IMR-90 (cell line): ENCODE results near the gene RNF41. TPM values are rescaled to one million over a fixed set of nuclear protein-coding genes. Genes with fewer than 3 reads are reported as not detected.

Experiments
- ATAC-seq: fragments of 200-7000 bp; cut with Tn5 transposase; 2 replicates; pipeline ENCODE4 v1.9.1; 2020; ENCODE audit warnings: low read depth, mild to moderate bottlenecking, moderate library complexity
- BruUV-seq: library from RNA; stranded (reverse); fragments of 400-500 nt; replicated peaks from 2 replicates; lab custom pipeline; 2021; lab: Mats Ljungman, UMichigan
- CTCF ChIA-PET: fragments of 300-600 bp; formaldehyde crosslinking; extraction: SDS; loops from one replicate; lab custom pipeline; 2021; ENCODE audit warnings: antibody characterized with exemption; lab: Yijun Ruan, JAX
- POLR2A ChIA-PET: fragments of 300-600 bp; sonication (Branson Sonifier 250); formaldehyde crosslinking; loops from one replicate; lab custom pipeline; 2022; ENCODE audit warnings: antibody characterized with exemption; ENCODE audit not compliant: unreplicated experiment; lab: Charles Lee
- DNase-seq: peaks from one replicate; pipeline ENCODE4 v3.0.0; 2013
- H2AFZ ChIP-seq: replicated peaks from 2 replicates; pipeline ENCODE3; 2013; ENCODE audit warnings: low read length, mild to moderate bottlenecking; ENCODE audit not compliant: poor library complexity
- H2AK5ac ChIP-seq: 2 replicates; pipeline ENCODE4 v1.6.1; 2013; ENCODE audit warnings: low read depth, low read length, inconsistent platforms
- H2AK9ac ChIP-seq: replicated peaks from 2 replicates; pipeline ENCODE3; 2013; ENCODE audit warnings: mild to moderate bottlenecking, low read depth, low read length, moderate library complexity; ENCODE audit not compliant: poor library complexity
- H2BK120ac ChIP-seq: 2 replicates; pipeline ENCODE4 v1.6.1; 2013; ENCODE audit warnings: low read depth, low read length, inconsistent platforms
- H2BK15ac ChIP-seq: 3 replicates; pipeline ENCODE4 v1.6.1; 2013; ENCODE audit warnings: low read depth, low read length, inconsistent platforms
- H2BK20ac ChIP-seq: 2 replicates; pipeline ENCODE4 v1.6.1; 2013; ENCODE audit warnings: low read depth, mild to moderate bottlenecking, inconsistent platforms, low read length, moderate library complexity
- H2BK5ac ChIP-seq: 2 replicates; pipeline ENCODE4 v1.6.1; 2013; ENCODE audit warnings: mild to moderate bottlenecking, low read depth, low read length, inconsistent platforms; ENCODE audit not compliant: poor library complexity, severe bottlenecking
- H3K14ac ChIP-seq: replicated peaks from 2 replicates; pipeline ENCODE4 v1.6.1; 2013; ENCODE audit warnings: low read depth, low read length, inconsistent platforms
- H3K18ac ChIP-seq: 2 replicates; pipeline ENCODE4 v1.6.1; 2013; ENCODE audit warnings: low read depth, low read length, control low read depth
- H3K23ac ChIP-seq: 2 replicates; pipeline ENCODE4 v1.6.1; 2013; ENCODE audit warnings: low read depth, low read length, inconsistent platforms
- H3K27ac ChIP-seq: 2 replicates; pipeline ENCODE4 v1.5.1; 2013; ENCODE audit warnings: mild to moderate bottlenecking, control low read depth, low read length; ENCODE audit not compliant: insufficient read depth
- H3K27me3 ChIP-seq: 2 replicates; pipeline ENCODE4 v1.6.1; 2013; ENCODE audit warnings: low read length; ENCODE audit not compliant: control insufficient read depth, insufficient read depth
- H3K36me3 ChIP-seq: 2 replicates; pipeline ENCODE4 v1.6.1; 2013; ENCODE audit warnings: low read length, mixed read lengths; ENCODE audit not compliant: control insufficient read depth, insufficient read depth
- H3K4ac ChIP-seq: 2 replicates; pipeline ENCODE4 v1.6.1; 2013; ENCODE audit warnings: low read depth, low read length, inconsistent platforms
- H3K4me1 ChIP-seq: 2 replicates; pipeline ENCODE4 v1.6.1; 2013; ENCODE audit warnings: low read length, mixed read lengths; ENCODE audit not compliant: control insufficient read depth, insufficient read depth
- H3K4me2 ChIP-seq: 2 replicates; pipeline ENCODE4 v1.6.1; 2013; ENCODE audit warnings: low read depth, mild to moderate bottlenecking, control low read depth, low read length, moderate library complexity
- H3K4me3 ChIP-seq: 2 replicates; pipeline ENCODE4 v1.5.1; 2013; ENCODE audit warnings: low read depth, mild to moderate bottlenecking, control low read depth, low read length, moderate library complexity; ENCODE audit not compliant: insufficient read depth
- H3K56ac ChIP-seq: 2 replicates; pipeline ENCODE4 v1.6.1; 2013; ENCODE audit warnings: low read length, inconsistent platforms; ENCODE audit not compliant: insufficient read depth; ENCODE audit errors: extremely low read depth
- H3K79me1 ChIP-seq, 2 experiments: 2 replicates each; pipeline ENCODE4 v1.6.1; 2013; ENCODE audit warnings: low read length in 2 of 2, inconsistent platforms in 1 of 2, low read depth in 1 of 2
- H3K9ac ChIP-seq: 2 replicates; pipeline ENCODE4 v1.6.1; 2013; ENCODE audit warnings: low read depth, low read length, control low read depth
- H3K9me1 ChIP-seq: 2 replicates; pipeline ENCODE4 v1.6.1; 2013; ENCODE audit warnings: low read length, inconsistent platforms; ENCODE audit not compliant: insufficient read depth
- H3K9me3 ChIP-seq: 2 replicates; pipeline ENCODE4 v1.6.1; 2013; ENCODE audit warnings: low read length; ENCODE audit not compliant: control insufficient read depth, insufficient read depth
- H4K20me1 ChIP-seq: 2 replicates; pipeline ENCODE4 v1.6.1; 2013; ENCODE audit warnings: low read length, inconsistent platforms; ENCODE audit not compliant: insufficient read depth
- H4K5ac ChIP-seq: 2 replicates; pipeline ENCODE4 v1.6.1; 2013; ENCODE audit warnings: mild to moderate bottlenecking, low read depth, low read length, control low read depth
- H4K8ac ChIP-seq, 2 experiments: 2 replicates each; pipeline ENCODE4 v1.6.1; 2013; ENCODE audit warnings: low read depth in 2 of 2, low read length in 2 of 2, control low read depth in 1 of 2, inconsistent platforms in 1 of 2
- H4K91ac ChIP-seq: 2 replicates; pipeline ENCODE4 v1.6.1; 2013; ENCODE audit warnings: low read depth, low read length, inconsistent platforms; ENCODE audit not compliant: insufficient read depth
- RFX5 ChIP-seq: IDR thresholded peaks from 2 replicates; pipeline ENCODE4 v1.8.0; 2012; ENCODE audit warnings: low read depth, mild to moderate bottlenecking, low read length, moderate library complexity
- WGBS, 2 experiments: methylation state at CpG; one replicate each; pipeline versions ENCODE4 v1.1.5 to v1.1.7; 2013; ENCODE audit warnings: missing lambda C conversion rate in 2 of 2; ENCODE audit not compliant: insufficient read length in 1 of 2; ENCODE audit errors: extremely low coverage in 2 of 2; 5-methylcytosine and 5-hydroxymethylcytosine counted together
- dilution Hi-C: fragments of 300-500 bp; cut with HindIII; formaldehyde crosslinking; loops from one replicate; pipeline ENCODE4 v1.14.3; 2018; ENCODE audit warnings: low sequenced_read_pairs; ENCODE audit not compliant: unreplicated experiment
- in situ Hi-C: fragments of 300-500 bp; cut with MboI; formaldehyde crosslinking; loops from 3 replicates; pipeline ENCODE4 v1.14.3; 2019; ENCODE audit warnings: low sequenced_read_pairs, inconsistent platforms, mixed read lengths
- intact Hi-C: fragments of 100-400 bp; cut with micrococcal nuclease; formaldehyde crosslinking; loops from 2 replicates; pipeline ENCODE4 v1.10.0; 2022
- polyA plus RNA-seq, 3 experiments: library from polyadenylated mRNA; depleted of rRNA; stranded (reverse); fragments of >200 nt; gene quantifications; 2 replicates each; pipeline ENCODE4 v1.2.3, GENCODE V29; 2012; ENCODE audit warnings: low replicate concordance in 1 of 3
- total RNA-seq: library from RNA; depleted of rRNA; stranded (reverse); fragments of >200 nt; gene quantifications from 2 replicates; pipeline ENCODE4 v1.2.3, GENCODE V29; 2012
- TF ChIP-seq, protein P1 (sequence below): fragments of 150-350 bp; IDR thresholded peaks from 2 replicates; pipeline ENCODE4 v1.6.1; 2016; ENCODE audit warnings: low read depth, mild to moderate bottlenecking, low read length, moderate library complexity, borderline replicate concordance

Gene RNF41
- total and polyA plus RNA-seq, 2 of the 4 experiments (the other 2 are of a cell fraction): 112 to 272 TPM

DNA sequence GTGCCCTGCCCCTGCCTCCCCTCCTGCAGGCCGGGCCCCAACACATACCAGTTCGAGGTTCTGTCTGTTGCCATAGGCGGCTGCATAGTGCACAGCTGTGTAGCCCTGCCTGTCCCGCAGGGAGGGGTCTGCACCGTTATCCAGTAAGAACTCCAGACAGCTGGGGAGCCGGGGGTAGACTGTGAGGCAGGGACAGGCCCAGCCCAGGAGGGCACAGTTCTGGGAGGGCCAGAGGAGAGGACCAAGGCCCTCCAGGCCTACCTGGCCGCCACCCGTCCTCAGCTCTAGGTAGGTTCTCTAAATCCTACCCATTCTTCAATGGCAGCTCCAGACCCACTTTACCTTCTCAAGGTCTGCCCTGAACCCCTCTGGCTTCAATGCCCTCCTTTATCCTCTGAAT lies 27.0 kb upstream of the RNF41 start:
- Histone ChIP-seq H3K36me3 (peaks cover 76% of the 10 kb centered on the region), H3K9ac (no peak overlapping the region), H3K79me1 (peaks cover 26 to 62% of the 10 kb centered on the region in 2 experiments), H4K8ac (no peak overlapping the region), H2BK15ac (no peak overlapping the region), H2BK120ac (no peak overlapping the region), H3K14ac (no peak overlapping the region), H3K27ac (no peak overlapping the region), H3K4me3 (no peak overlapping the region), H2AK5ac (no peak overlapping the region), H3K4ac (no peak overlapping the region), H3K9me1 (peaks cover 9% of the 10 kb centered on the region; the same call in 1 of the 2 replicates), H2BK5ac (no peak overlapping the region), H4K20me1 (peaks cover 29% of the 10 kb centered on the region), H4K5ac (no peak overlapping the region), H3K4me1 (peaks cover 6% of the 10 kb centered on the region), H3K27me3 (no peaks in the 10 kb centered on the region), H3K9me3 (no peaks in the 10 kb centered on the region), H4K91ac (no peak overlapping the region), H2AFZ (no peak overlapping the region), H3K56ac (no peak overlapping the region), H3K23ac (no peak overlapping the region), H3K18ac (no peak overlapping the region), H2BK20ac (no peak overlapping the region), H2AK9ac (no peak overlapping the region), H3K4me2 (no peak overlapping the region)
- CTCF ChIA-PET: no interaction called here
- ATAC-seq (no peak), DNase-seq (no peak)
- 100% methylated on average over 1 of the region's 8 CpGs; no CpG with 5 or more reads in 1 of the 2 experiments for WGBS, 2 experiments
- in situ Hi-C loops (no loop called here), intact Hi-C loops (no loop called here), dilution Hi-C loops (no loop called here)
- no TSS peak for BruUV-seq
- POLR2A ChIA-PET: interaction anchor here (0.5 kb wide), 1 partner anchor 9 kb away, joined by 3 read pairs; no protein-coding TSS in a partner anchor
- TF ChIP-seq, protein P1, sequence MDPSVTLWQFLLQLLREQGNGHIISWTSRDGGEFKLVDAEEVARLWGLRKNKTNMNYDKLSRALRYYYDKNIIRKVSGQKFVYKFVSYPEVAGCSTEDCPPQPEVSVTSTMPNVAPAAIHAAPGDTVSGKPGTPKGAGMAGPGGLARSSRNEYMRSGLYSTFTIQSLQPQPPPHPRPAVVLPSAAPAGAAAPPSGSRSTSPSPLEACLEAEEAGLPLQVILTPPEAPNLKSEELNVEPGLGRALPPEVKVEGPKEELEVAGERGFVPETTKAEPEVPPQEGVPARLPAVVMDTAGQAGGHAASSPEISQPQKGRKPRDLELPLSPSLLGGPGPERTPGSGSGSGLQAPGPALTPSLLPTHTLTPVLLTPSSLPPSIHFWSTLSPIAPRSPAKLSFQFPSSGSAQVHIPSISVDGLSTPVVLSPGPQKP: no peak
- no peak for TF ChIP-seq RFX5
